NCI-H2029 treated with DMSO at 0.1 percent for 48 hours (cell line): ENCODE results near the gene TMIGD2.
A peak's percentile ranks its signal among the peaks of the same experiment; 100 is the strongest.
"Not testable (repeated sequence)": the region's sequence is repeated elsewhere in the genome, so short reads cannot be mapped to it uniquely, and the experiment has no call there.

Experiments used
- DNase-seq: peaks from one replicate; lab custom pipeline; 2025; lab: John Stamatoyannopoulos, UW

The TMIGD2 gene

GRCh38 chr19:4295972-4296771 lies 6.0 kb downstream of the TMIGD2 start:
- peak; percentile 22 for DNase-seq

- no peak for DNase-seq
These were observed 7.8 kb downstream of the TMIGD2 start for GRCh38 chr19:4294389-4294788.

GRCh38 chr19:4292515-4292914 lies 9.7 kb downstream of the TMIGD2 start:
- no peak for DNase-seq

GRCh38 chr19:4291184-4291732 lies 10.9 kb downstream of the TMIGD2 start:
- no peak for DNase-seq

- no peak for DNase-seq
These were observed 14.0 kb downstream of the TMIGD2 start for GRCh38 chr19:4288091-4288777.

GRCh38 chr19:4286141-4286540 lies 16.0 kb downstream of the TMIGD2 start:
- not testable (repeated sequence) for DNase-seq

GRCh38 chr19:4284974-4285373 lies 17.2 kb downstream of the TMIGD2 start:
- DNase-seq: no peak

- DNase-seq: no peak
These were observed 17.8 kb downstream of the TMIGD2 start for GRCh38 chr19:4284176-4284958.

GRCh38 chr19:4279530-4280422 lies 22.4 kb downstream of the TMIGD2 start:
- no peak for DNase-seq

GRCh38 chr19:4279267-4279529 lies 23.0 kb downstream of the TMIGD2 start:
- no peak for DNase-seq

- DNase-seq: no peak
These were observed 23.5 kb downstream of the TMIGD2 start, which contains the start of gene SHD for GRCh38 chr19:4278419-4279266. TSS of gene SHD (plus strand) at chr19:4279266. CDS start at chr19:4280064, 798 bp downstream.

- no peak for DNase-seq
These were observed 24.2 kb downstream of the TMIGD2 start for GRCh38 chr19:4278010-4278409.

- no peak for DNase-seq
These were observed 24.9 kb downstream of the TMIGD2 start for GRCh38 chr19:4277191-4277696.

- DNase-seq: not testable (repeated sequence)
These were observed 27.9 kb downstream of the TMIGD2 start for GRCh38 chr19:4274321-4274686.

- DNase-seq: no peak
These were observed 29.3 kb downstream of the TMIGD2 start for GRCh38 chr19:4272894-4273293.

GRCh38 chr19:4268816-4269430 lies 33.3 kb downstream of the TMIGD2 start:
- no peak for DNase-seq

GRCh38 chr19:4267901-4268815 lies 34.0 kb downstream of the TMIGD2 start:
- no peak for DNase-seq

- peak; percentile 12 for DNase-seq
These were observed 34.9 kb downstream of the TMIGD2 start for GRCh38 chr19:4267101-4267900.
